Stimulated activated CD4-positive, alpha-beta T cell treated with anti-CD3 and anti-CD28 coated beads, Interleukin-1b, Interleukin-23, amount 100 ng/mL, for 1 hour (primary cell): ENCODE measurements around the gene CKM.
A peak's percentile ranks its signal among the peaks of the same experiment; 100 is the strongest.
"Not testable (repeated sequence)": the region's sequence is repeated elsewhere in the genome, so short reads cannot be mapped to it uniquely, and the experiment has no call there.

Experiments used
- DNase-seq, 2 donors: peaks; one replicate each; pipeline ENCODE4 v3.0.0-alpha.2; 2020; ENCODE audit warnings: low read depth in 2 of 2

The CKM gene

GRCh38 chr19:45320997-45321775 is 1.5 kb downstream of the CKM start:
- DNase-seq, result no peak

- no peak for DNase-seq
Measured at GRCh38 chr19:45315304-45315703, 7.4 kb downstream of the CKM start.

GRCh38 chr19:45314708-45315245 is 7.9 kb downstream of the CKM start:
- no peak for DNase-seq

- DNase-seq, result not testable (repeated sequence)
Measured at GRCh38 chr19:45312285-45312684, 10.4 kb downstream of the CKM start.

- DNase-seq, result no peak
Measured at GRCh38 chr19:45311621-45312020, 11.1 kb downstream of the CKM start.

GRCh38 chr19:45309322-45309721 is 13.4 kb downstream of the CKM start:
- DNase-seq, result not testable (repeated sequence)

- no peak for DNase-seq
Measured at GRCh38 chr19:45307361-45307760, 15.3 kb downstream of the CKM start.

- no peak for DNase-seq
Measured at GRCh38 chr19:45306518-45307027, 16.1 kb downstream of the CKM start.

GRCh38 chr19:45306040-45306439 is 16.6 kb downstream of the CKM start:
- no peak for DNase-seq

- DNase-seq, result no peak
Measured at GRCh38 chr19:45305421-45305820, 17.3 kb downstream of the CKM start.

GRCh38 chr19:45305007-45305406 is 17.7 kb downstream of the CKM start:
- no peak for DNase-seq

- no peak for DNase-seq
Measured at GRCh38 chr19:45304141-45304926, 18.3 kb downstream of the CKM start.

- DNase-seq, result no peak
Measured at GRCh38 chr19:45303269-45304060, 19.2 kb downstream of the CKM start.

- no peak for DNase-seq
Measured at GRCh38 chr19:45302416-45302815, 20.3 kb downstream of the CKM start.

GRCh38 chr19:45299719-45300118 is 23.0 kb downstream of the CKM start:
- DNase-seq, result no peak

- DNase-seq, result no peak
Measured at GRCh38 chr19:45298264-45298663, 24.4 kb downstream of the CKM start.

GRCh38 chr19:45297674-45298073 is 25.0 kb downstream of the CKM start:
- no peak for DNase-seq

GRCh38 chr19:45296355-45296754 is 26.3 kb downstream of the CKM start:
- DNase-seq, result no peak

GRCh38 chr19:45295873-45296272 is 26.8 kb downstream of the CKM start:
- no peak for DNase-seq

GRCh38 chr19:45294291-45295029 is 28.2 kb downstream of the CKM start:
- no peak for DNase-seq

GRCh38 chr19:45293682-45294081 is 29.0 kb downstream of the CKM start:
- peak in 1 of 2 donors; percentile 7 for DNase-seq
